ENCODE measurements around the gene CACNB2.

DNA sequence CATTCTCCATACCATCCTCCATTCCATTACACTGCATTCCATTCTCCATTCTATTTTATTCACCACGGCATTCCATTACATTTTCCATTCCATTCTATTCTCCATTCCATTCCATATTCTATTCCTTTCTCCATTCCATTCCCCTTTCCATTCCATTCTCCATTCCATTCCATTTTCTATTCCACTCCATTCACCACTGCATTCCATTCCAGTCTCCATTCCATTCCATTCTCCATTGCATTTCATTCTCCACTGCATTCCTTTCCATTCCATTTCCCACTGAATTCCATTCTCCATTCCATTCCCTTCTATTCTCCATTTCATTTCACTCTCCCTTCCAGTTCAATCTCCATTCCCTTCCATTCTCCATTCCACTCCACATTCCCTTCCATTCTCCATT lies 431.6 kb downstream of the CACNB2 start:
- TF ChIP-seq, protein P1, sequence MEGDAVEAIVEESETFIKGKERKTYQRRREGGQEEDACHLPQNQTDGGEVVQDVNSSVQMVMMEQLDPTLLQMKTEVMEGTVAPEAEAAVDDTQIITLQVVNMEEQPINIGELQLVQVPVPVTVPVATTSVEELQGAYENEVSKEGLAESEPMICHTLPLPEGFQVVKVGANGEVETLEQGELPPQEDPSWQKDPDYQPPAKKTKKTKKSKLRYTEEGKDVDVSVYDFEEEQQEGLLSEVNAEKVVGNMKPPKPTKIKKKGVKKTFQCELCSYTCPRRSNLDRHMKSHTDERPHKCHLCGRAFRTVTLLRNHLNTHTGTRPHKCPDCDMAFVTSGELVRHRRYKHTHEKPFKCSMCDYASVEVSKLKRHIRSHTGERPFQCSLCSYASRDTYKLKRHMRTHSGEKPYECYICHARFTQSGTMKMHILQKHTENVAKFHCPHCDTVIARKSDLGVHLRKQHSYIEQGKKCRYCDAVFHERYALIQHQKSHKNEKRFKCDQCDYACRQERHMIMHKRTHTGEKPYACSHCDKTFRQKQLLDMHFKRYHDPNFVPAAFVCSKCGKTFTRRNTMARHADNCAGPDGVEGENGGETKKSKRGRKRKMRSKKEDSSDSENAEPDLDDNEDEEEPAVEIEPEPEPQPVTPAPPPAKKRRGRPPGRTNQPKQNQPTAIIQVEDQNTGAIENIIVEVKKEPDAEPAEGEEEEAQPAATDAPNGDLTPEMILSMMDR (IDR thresholded peaks at IDR 0.05; ENCODE audit: low read depth, low read length): no peak
- TF ChIP-seq POLR2A (IDR thresholded peaks at IDR 0.05; ENCODE audit: extremely low read depth, insufficient read length): no peak

All from NB4 (cell line).